ENCODE data around the gene CRYM. TPM values are rescaled to one million over a fixed set of nuclear protein-coding genes. Genes with fewer than 3 reads are reported as not detected.

CRYM gene
- total RNA-seq, 2 donors from 2014 or later = 10.4 to 14.0 TPM

GRCh38 chr16:21217121-21217520 lies 61.0 kb downstream of the CRYM start:
- no peak overlapping the region for H3K4me3 ChIP-seq

GRCh38 chr16:21214086-21214485 lies 64.0 kb downstream of the CRYM start:
- intact Hi-C loops (cut with DNase I) = no loop called here
- no peaks in the 10 kb centered on the region for H3K4me1 ChIP-seq
- no peaks in the 10 kb centered on the region for H3K9me3 ChIP-seq
- no peak overlapping the region for H3K9ac ChIP-seq (ENCODE audit: low read depth in 2 of 2, low read length in 2 of 2)
- no peak overlapping the region for H3K27ac ChIP-seq
- no peak overlapping the region for H3K4me3 ChIP-seq
- no peaks in the 10 kb centered on the region for H3K27me3 ChIP-seq
- DNase-seq = no peak
- H3K36me3 ChIP-seq = no peaks in the 10 kb centered on the region
- no peak for TF ChIP-seq CTCF (IDR thresholded peaks at IDR 0.05)

More at GRCh38 chr16:21217121-21217520, 61.0 kb downstream of the CRYM start:
- TF ChIP-seq CTCF (IDR thresholded peaks at IDR 0.05) = no peak
- DNase-seq = no peak
- no peaks in the 10 kb centered on the region for H3K36me3 ChIP-seq
- no peak overlapping the region for H3K27ac ChIP-seq
- H3K27me3 ChIP-seq = no peaks in the 10 kb centered on the region
- no peaks in the 10 kb centered on the region for H3K4me1 ChIP-seq
- intact Hi-C loops (cut with DNase I) = no loop called here
- H3K9me3 ChIP-seq = no peaks in the 10 kb centered on the region
- no peak overlapping the region for H3K9ac ChIP-seq (ENCODE audit: low read depth in 2 of 2, low read length in 2 of 2)

GRCh38 chr16:21211486-21211885 lies 66.6 kb downstream of the CRYM start, which contains the start of gene ZP2:
Gene ZP2 (minus strand): TSS chr16:21211574. CDS start chr16:21211547, 27 bp downstream.
- intact Hi-C loops (cut with DNase I) = no loop called here

More at GRCh38 chr16:21211486-21211885, 66.6 kb downstream of the CRYM start, which contains the start of gene ZP2:
- no peak for TF ChIP-seq CTCF (IDR thresholded peaks at IDR 0.05)
- Histone ChIP-seq H3K4me1 (no peaks in the 10 kb centered on the region), H3K9ac (ENCODE audit: low read depth in 2 of 2, low read length in 2 of 2) (no peak within 1 kb of the TSS), H3K36me3 (no peaks in the 10 kb centered on the region), H3K27me3 (no peaks in the 10 kb centered on the region), H3K27ac (no peak within 1 kb of the TSS), H3K9me3 (no peaks in the 10 kb centered on the region), H3K4me3 (no peak within 1 kb of the TSS)
- no peak for DNase-seq

Other genes starting within 250 kb of the CRYM start
- gene DNAH3, start 127.4 kb downstream of the CRYM start, total RNA-seq = 1 to 10 TPM; 4.2 to 5.1 TPM
- gene LDAF1, start 119.6 kb downstream of the CRYM start, total RNA-seq = 10 to 100 TPM; 25.6 to 58.2 TPM
- gene ZP2, start 66.7 kb downstream of the CRYM start, total RNA-seq = under 1 TPM; 0.25 to 0.27 TPM
- gene ANKS4B, start 44.6 kb downstream of the CRYM start, total RNA-seq = 10 to 100 TPM; 41.3 to 62.9 TPM